ENCODE measurements around the gene MEIOSIN.

Gene MEIOSIN

GRCh38 chr19:45785781-45786532, 52.7 kb downstream of the MEIOSIN start:
- no peak for DNase-seq (ENCODE audit: extremely low spot score)
- TF ChIP-seq CTCF (IDR thresholded peaks at IDR 0.05; ENCODE audit: control extremely low read depth, extremely low read depth, low read depth, missing control alignments) = no peak
- CTCF ChIA-PET = interaction anchor here (1.1 to 1.8 kb wide), 3 partner anchors 14 to 31 kb away, joined by 3 to 9 read pairs (median 6); no protein-coding TSS in a partner anchor
- POLR2A ChIA-PET = no interaction called here

GRCh38 chr19:45786533-45786894, 53.3 kb downstream of the MEIOSIN start:
- no peak for TF ChIP-seq CTCF (IDR thresholded peaks at IDR 0.05; ENCODE audit: control extremely low read depth, extremely low read depth, low read depth, missing control alignments)
- ChIA-PET CTCF (interaction anchor here (1.1 kb wide), 1 partner anchor 16 kb away, joined by 3 read pairs; no protein-coding TSS in a partner anchor), POLR2A (no interaction called here)
- no peak for DNase-seq (ENCODE audit: extremely low spot score)

GRCh38 chr19:45789035-45789786, 56.0 kb downstream of the MEIOSIN start:
- no peak for DNase-seq (ENCODE audit: extremely low spot score)
- ChIA-PET CTCF (interaction anchor here (1.1 to 3.2 kb wide), 6 partner anchors 10 to 28 kb away, joined by 3 to 16 read pairs (median 5); partner anchors contain the start of gene SIX5), POLR2A (no interaction called here)
- no peak for TF ChIP-seq CTCF (IDR thresholded peaks at IDR 0.05; ENCODE audit: control extremely low read depth, extremely low read depth, low read depth, missing control alignments)

GRCh38 chr19:45790942-45791341, 57.7 kb downstream of the MEIOSIN start:
- DNase-seq (ENCODE audit: extremely low spot score) = no peak
- POLR2A ChIA-PET = no interaction called here
- CTCF ChIA-PET = interaction anchor here (2.7 to 8.0 kb wide), 4 partner anchors 9 to 26 kb away, joined by 8 to 77 read pairs (median 17); partner anchors contain the start of genes DMPK and SIX5
- TF ChIP-seq CTCF (IDR thresholded peaks at IDR 0.05; ENCODE audit: control extremely low read depth, extremely low read depth, low read depth, missing control alignments) = no peak

- DNase-seq (ENCODE audit: extremely low spot score) = no peak
- no peak for TF ChIP-seq CTCF (IDR thresholded peaks at IDR 0.05; ENCODE audit: control extremely low read depth, extremely low read depth, low read depth, missing control alignments)
- ChIA-PET POLR2A (no interaction called here), CTCF (interaction anchor here (1.4 to 8.0 kb wide), 4 partner anchors 10 to 25 kb away, joined by 4 to 77 read pairs (median 13); partner anchors contain the start of genes DMPK and SIX5)
These were observed 58.7 kb downstream of the MEIOSIN start for GRCh38 chr19:45791744-45792469.
